Left renal pelvis (tissue), 4 donors: ENCODE results near the gene ANKLE2. TPM values are rescaled to one million over a fixed set of nuclear protein-coding genes. Genes with fewer than 3 reads are reported as not detected.

Source experiments
- DNase-seq, 4 donors: peaks; one replicate each; pipeline ENCODE4 v3.0.0-alpha.2; 2013; ENCODE audit warnings: low read depth in 4 of 4, low spot score in 3 of 4
- polyA plus RNA-seq, 4 donors: library from polyadenylated mRNA; unstranded; fragments of 120-200 nt; gene quantifications; one replicate each; pipeline ENCODE4 v1.2.1, GENCODE V29; 2013; ENCODE audit not compliant: insufficient read length in 4 of 4

ANKLE2 gene
- polyA plus RNA-seq, 4 donors, result 60.5 to 83.9 (median 67.6) TPM

DNA sequence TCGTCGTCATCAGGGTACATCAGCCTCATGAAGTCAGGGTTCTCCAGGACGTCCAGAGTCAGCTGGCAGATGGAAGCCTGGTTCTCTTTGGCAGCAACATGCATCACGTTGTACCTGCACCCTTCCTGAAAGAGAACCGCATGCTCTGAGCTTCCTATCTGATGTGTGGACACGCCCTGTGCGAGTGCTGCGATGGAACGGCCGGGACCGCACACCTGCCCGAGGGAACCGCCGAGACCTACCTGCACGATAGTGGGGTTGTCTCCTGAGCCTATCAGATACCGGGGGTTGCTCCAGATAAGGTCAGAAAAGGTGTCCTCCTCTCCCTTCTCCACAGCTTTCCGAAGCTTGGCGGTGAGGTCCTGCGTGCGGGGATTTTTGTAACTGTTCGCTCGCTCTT is 13.7 kb downstream of the ANKLE2 start:
- no peak for DNase-seq

GRCh38 chr12:132747395-132747794 is 14.2 kb downstream of the ANKLE2 start:
- DNase-seq, result no peak

DNA sequence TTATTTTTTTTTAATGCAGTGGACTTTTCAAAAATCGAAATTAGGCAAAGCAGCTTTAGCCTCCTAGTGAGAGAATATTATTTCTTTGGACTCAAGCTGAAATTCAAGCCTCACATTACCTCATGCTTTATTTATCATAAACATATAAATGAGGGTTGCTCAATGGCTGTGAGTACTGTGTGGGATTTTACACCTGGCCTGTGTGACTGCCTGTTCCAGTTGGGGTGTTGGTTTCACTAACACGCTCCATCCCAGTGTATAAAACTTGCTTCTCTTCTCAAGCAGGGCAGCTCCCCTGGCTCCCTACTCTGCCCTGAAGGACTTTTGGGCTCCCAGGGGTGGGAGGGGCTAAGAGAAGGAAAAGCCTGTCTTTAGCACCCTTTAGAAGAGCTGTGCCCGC is 15.0 kb downstream of the ANKLE2 start:
- DNase-seq, result no peak

DNA sequence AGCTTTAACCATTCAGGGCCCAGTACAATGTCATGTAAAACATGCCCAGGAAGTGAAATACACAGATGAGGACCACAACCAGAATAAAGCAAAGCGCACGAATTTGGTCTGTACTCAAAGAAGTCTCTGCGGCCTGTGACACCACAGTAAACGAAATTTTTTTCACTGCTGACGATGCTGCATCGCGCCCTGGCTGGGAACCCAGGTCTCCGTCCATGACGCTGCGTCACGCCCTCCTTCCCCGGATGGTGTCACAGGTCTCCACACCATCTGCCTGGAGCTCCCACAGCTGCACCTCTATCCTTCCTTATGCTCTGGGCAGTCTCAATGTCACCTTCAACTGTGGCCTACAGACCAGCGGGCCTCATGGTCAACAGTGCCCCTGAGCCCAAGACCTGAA is 17.8 kb downstream of the ANKLE2 start:
- DNase-seq, result no peak

GRCh38 chr12:132741620-132742019 is 20.0 kb downstream of the ANKLE2 start:
- DNase-seq, result no peak

DNA sequence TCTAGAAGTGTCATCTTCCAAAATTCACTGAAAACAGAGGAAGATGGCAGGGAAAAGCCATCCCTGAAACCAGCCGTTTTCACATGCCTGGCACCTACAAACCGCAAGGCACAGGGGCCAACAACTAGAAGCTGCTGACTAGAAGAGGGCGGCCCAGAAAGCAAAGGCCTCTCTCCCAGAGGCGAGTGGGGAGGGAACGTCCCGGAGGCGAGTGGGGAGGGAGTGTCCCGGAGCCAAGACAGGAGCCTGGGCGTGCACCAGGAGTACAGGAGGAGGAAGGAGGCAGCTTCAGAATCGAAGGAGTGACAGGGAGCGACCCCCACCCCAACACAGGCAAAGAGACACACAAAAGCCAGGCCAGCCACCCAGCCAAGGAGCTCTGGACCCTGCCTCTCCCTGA is 21.0 kb downstream of the ANKLE2 start:
- DNase-seq, result no peak

DNA sequence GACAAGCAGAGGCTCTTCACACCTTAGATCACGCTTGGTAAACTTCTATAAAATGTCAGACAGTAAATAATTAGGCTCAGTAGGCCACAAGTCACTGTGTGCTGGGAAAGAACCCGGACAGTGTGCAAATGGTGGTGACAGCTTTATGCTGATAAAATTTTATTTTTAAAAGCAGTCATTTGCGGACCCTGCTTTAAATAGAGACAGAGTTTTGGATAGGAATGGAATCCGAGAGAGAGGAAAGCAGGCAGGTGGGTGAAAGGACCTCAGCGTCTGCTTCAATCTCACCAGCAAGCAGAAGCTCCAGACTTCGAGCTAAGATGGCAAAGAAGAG is 21.4 kb downstream of the ANKLE2 start:
- DNase-seq, result no peak

- no peak for DNase-seq
Observed at GRCh38 chr12:132739600-132740312, 21.9 kb downstream of the ANKLE2 start.

DNA sequence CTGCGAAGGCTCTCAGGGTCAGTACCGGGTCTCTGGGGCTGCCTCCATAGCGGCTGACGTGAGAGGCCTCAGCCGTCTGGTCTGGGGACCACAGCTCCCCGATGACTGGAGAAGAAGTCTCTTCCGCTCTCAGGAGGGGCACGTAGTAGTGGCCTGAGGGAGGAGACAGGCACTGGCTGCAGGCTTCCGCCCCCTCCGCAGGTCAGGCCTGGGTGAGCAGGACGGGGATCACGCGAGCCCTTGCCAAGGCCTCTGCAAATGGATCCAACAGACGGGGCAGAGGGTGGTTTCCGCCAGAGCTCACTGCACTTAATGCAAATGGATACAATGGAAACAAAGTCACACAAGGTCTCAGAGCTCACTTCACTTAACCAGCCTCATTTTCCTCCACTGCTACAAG is 24.7 kb downstream of the ANKLE2 start:
- no peak for DNase-seq

- no peak for DNase-seq
Observed at GRCh38 chr12:132736378-132736777, 25.3 kb downstream of the ANKLE2 start.

GRCh38 chr12:132735496-132735895 is 26.1 kb downstream of the ANKLE2 start:
- no peak for DNase-seq

DNA sequence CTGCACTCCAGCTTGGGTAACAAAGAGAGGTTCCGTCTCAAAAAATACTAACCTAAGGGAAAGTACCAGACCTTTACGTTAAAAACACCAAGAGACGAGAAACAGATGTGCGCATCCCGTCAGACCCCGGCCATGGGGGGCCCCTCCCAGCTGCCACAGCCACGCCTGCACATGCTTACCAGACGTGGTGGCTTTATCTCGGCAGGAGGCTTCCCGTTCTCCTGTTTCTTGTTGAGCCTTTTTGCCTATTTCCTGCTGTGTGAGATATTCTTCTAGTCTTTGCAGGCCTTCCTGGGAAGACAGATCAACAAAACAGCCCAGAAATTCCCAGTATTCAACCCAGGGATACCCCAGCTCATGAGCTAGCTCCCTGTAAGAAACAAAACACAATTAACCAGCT is 27.4 kb downstream of the ANKLE2 start:
- DNase-seq, result no peak

- DNase-seq, result no peak
Observed at GRCh38 chr12:132731574-132731973, 30.1 kb downstream of the ANKLE2 start.

- no peak for DNase-seq
Observed at GRCh38 chr12:132730353-132730752, 31.3 kb downstream of the ANKLE2 start.

DNA sequence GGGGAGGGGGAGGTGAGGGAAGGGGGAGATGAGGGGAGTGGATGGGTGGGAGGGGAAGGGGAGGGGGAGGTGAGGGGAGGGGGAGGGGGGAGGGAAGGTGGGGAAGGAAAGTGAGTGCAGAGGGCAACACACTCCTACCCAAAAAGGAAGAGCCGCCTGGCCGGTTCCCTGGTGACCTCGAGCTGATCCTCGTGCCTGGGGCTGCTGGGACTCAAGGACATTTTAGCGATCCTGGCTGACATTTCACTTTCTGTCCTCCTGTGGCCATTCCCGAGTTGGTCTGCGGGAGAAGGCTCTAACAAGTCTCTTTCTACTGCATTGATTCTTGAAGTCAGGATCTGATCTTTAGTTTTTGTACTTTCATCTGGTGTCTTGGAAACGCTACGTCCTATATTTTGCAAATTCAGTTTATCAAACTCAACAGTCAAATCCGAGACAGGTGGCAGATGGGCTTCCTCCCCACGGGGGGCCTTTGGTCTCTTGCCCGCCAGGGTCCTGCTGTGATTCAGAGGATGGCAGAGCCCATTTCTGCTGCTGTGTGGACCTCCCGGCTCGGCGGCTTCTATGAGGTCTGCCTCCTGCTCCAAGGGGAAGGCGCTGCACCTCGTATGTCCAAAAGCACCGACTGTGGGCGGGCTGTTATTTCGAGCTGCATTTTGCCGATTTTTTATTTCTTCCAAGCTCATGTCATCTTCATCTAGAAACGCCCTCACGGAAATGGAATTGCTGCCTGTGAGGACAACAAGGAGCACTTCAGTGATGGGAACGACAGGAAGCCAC is 31.9 kb downstream of the ANKLE2 start:
- no peak for DNase-seq

- no peak for DNase-seq
Observed at GRCh38 chr12:132728502-132728901, 33.1 kb downstream of the ANKLE2 start.

- no peak for DNase-seq
Observed at GRCh38 chr12:132727091-132727794, 34.4 kb downstream of the ANKLE2 start.

- DNase-seq, result no peak
Observed at GRCh38 chr12:132726386-132726785, 35.2 kb downstream of the ANKLE2 start.

DNA sequence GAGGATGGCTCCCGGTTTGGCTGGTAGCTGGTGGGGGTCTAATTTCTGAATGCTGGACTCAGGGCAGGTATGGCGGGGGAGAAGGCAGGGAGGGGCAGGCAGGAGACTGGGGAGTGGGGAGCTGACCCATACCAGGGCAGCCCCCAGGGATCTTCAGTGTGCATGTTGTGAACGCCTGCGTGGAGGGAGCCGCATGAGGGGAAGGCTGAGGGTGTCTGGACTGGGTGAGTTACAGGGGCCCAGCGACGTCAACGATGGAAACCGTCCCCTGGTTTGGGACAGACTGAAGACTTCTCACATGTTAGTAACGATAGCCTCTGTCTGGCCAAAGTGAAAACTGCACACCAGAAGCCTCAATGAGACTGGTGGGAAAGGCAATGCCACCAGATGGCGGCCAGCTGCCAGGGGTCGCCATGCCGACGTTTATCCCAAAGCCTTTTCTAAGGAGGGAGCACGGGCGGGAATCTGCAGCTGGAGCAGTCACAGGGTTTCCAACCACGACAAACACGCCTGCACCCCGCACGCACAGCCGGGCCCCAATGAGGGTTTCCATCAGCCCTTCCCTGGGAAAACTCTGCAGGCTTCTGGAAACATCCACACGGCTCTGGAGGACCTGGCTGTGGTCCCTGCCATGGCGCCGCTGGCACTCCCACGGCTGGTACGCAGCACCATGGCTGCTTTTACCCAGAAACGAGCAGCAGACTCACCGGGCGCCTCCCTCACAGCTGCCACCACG is 37.0 kb downstream of the ANKLE2 start:
- DNase-seq, result no peak

DNA sequence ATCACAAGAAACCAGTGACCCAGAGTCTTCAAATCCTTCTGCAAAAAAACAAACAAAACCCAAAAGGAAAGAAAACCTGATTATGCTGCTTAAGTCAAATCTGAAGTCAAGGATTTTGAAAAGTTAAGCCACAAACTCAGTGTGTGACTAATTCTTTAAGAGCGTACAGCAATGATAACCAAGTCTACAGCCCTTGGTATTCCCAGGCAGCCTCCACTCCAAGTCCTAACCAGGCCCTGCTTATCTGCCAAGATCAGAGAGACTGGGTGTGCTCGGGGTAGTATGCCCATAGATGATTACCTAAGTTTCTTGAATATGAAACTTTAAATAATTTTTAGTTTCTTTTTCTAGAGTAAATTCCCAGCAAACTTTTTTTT is 37.9 kb downstream of the ANKLE2 start:
- no peak for DNase-seq
